Small intestine (tissue), 7 donors: Measurements from ENCODE around the gene RSF1. TPM values are rescaled to one million over a fixed set of nuclear protein-coding genes. Genes with fewer than 3 reads are reported as not detected.
A peak's percentile ranks its signal among the peaks of the same experiment; 100 is the strongest.

Experiments used
- DNase-seq, 2 donors: peaks; one replicate each; pipeline versions ENCODE4 v3.0.0 to v3.0.0-alpha.2; 2013
- FAIRE-seq: peaks from 2 replicates; lab custom pipeline; 2012; peaks lifted over from hg19 to GRCh38; lab: Jason Lieb, UNC
- H3K27ac ChIP-seq, 3 donors: one replicate each; pipeline ENCODE4 v1.5.1; 2013; ENCODE audit warnings: low read length in 2 of 3, mild to moderate bottlenecking in 2 of 3, control low read depth in 1 of 3, inconsistent platforms in 1 of 3, low read depth in 1 of 3, moderate library complexity in 1 of 3
- H3K27me3 ChIP-seq, 3 donors: one replicate each; pipeline ENCODE4 v1.6.1; 2013; ENCODE audit warnings: low read length in 3 of 3, inconsistent platforms in 1 of 3; ENCODE audit not compliant: control insufficient read depth in 3 of 3, insufficient read depth in 3 of 3
- H3K36me3 ChIP-seq, 3 donors: one replicate each; pipeline ENCODE4 v1.6.1; 2013; ENCODE audit warnings: low read length in 3 of 3, inconsistent platforms in 1 of 3, low read depth in 1 of 3, mild to moderate bottlenecking in 1 of 3, moderate library complexity in 1 of 3; ENCODE audit not compliant: control insufficient read depth in 3 of 3, insufficient read depth in 2 of 3
- H3K4me1 ChIP-seq, 3 donors: one replicate each; pipeline ENCODE4 v1.6.1; 2013; ENCODE audit warnings: low read length in 2 of 3, inconsistent platforms in 1 of 3, low read depth in 1 of 3, mild to moderate bottlenecking in 1 of 3, moderate library complexity in 1 of 3; ENCODE audit not compliant: control insufficient read depth in 3 of 3, insufficient read depth in 2 of 3
- H3K4me3 ChIP-seq, 3 donors: one replicate each; pipeline ENCODE4 v1.5.1; 2013; ENCODE audit warnings: low read length in 3 of 3, control low read depth in 1 of 3, inconsistent platforms in 1 of 3, low read depth in 1 of 3, mild to moderate bottlenecking in 1 of 3, moderate library complexity in 1 of 3
- H3K9me3 ChIP-seq, 2 donors: one replicate each; pipeline ENCODE4 v1.6.1; 2013; ENCODE audit warnings: low read depth in 1 of 2, low read length in 1 of 2; ENCODE audit not compliant: control insufficient read depth in 2 of 2, insufficient read depth in 1 of 2
- WGBS, 3 donors: extraction: QIAGEN DNeasy Blood & Tissue Kit; methylation state at CpG; one replicate each; pipeline ENCODE4 v1.1.7; 2013; 5-methylcytosine and 5-hydroxymethylcytosine counted together
- polyA plus RNA-seq, 4 donors: library from polyadenylated mRNA; stranded (reverse) in 3 of 4; unstranded in 1 of 4; fragments of 200-250 nt in 3 of 4; fragments of 120-200 nt in 1 of 4; gene quantifications; one replicate each; pipeline versions ENCODE4 v1.2.1 to v1.2.3, GENCODE V29; 2013
- donor health status: healthy with polysubstance abuse.
- donor health status: control.
- donor health status: control.
- donor health status: Bipolar disorder and iron deficiency.
- donor health status: healthy.

RSF1 gene
- polyA plus RNA-seq, 4 donors: 9.8 to 28.5 (median 12.1) TPM

- Histone ChIP-seq H3K27ac (no peak overlapping the region), H3K4me3 (no peak overlapping the region), H3K27me3 (no peaks in the 10 kb centered on the region), H3K4me1 (no peaks in the 10 kb centered on the region), H3K36me3 (peaks cover 0 to 11% (median 0%) of the 10 kb centered on the region in 3 donors), H3K9me3 (no peaks in the 10 kb centered on the region)
- DNase-seq: peak in 1 of 2 donors; percentile 20
- FAIRE-seq: no peak
These were observed 40.6 kb downstream of the RSF1 start for GRCh38 chr11:77779935-77780334.

- Histone ChIP-seq H3K9me3 (no peaks in the 10 kb centered on the region), H3K4me1 (no peaks in the 10 kb centered on the region), H3K27ac (no peak overlapping the region), H3K27me3 (no peaks in the 10 kb centered on the region), H3K36me3 (peaks cover 0 to 14% (median 0%) of the 10 kb centered on the region in 3 donors), H3K4me3 (no peak overlapping the region)
- WGBS, 3 donors: 37 to 46% (median 38%) methylated on average over 1 of the region's 1 CpG
- DNase-seq: no peak
- no peak for FAIRE-seq
These were observed 42.0 kb downstream of the RSF1 start for GRCh38 chr11:77778549-77778948.

GRCh38 chr11:77778118-77778517 is 42.4 kb downstream of the RSF1 start:
- no peak overlapping the region for H3K4me3 ChIP-seq
- WGBS, 3 donors: 90 to 100% (median 100%) methylated on average over 1 of the region's 1 CpG
- no peaks in the 10 kb centered on the region for H3K4me1 ChIP-seq
- H3K27me3 ChIP-seq: no peaks in the 10 kb centered on the region
- H3K36me3 ChIP-seq: peaks cover 0 to 14% (median 0%) of the 10 kb centered on the region in 3 donors
- no peaks in the 10 kb centered on the region for H3K9me3 ChIP-seq
- FAIRE-seq (no peak), DNase-seq (no peak)
- no peak overlapping the region for H3K27ac ChIP-seq

- FAIRE-seq (no peak), DNase-seq (peak in 1 of 2 donors; percentile 33)
These were observed 44.1 kb downstream of the RSF1 start for GRCh38 chr11:77776455-77776854.

GRCh38 chr11:77775936-77776335 is 44.6 kb downstream of the RSF1 start:
- DNase-seq (no peak), FAIRE-seq (no peak)

More at GRCh38 chr11:77776455-77776854, 44.1 kb downstream of the RSF1 start:
- Histone ChIP-seq H3K27ac (no peak overlapping the region), H3K27me3 (no peaks in the 10 kb centered on the region), H3K9me3 (no peaks in the 10 kb centered on the region), H3K4me3 (no peak overlapping the region), H3K4me1 (no peaks in the 10 kb centered on the region), H3K36me3 (peaks cover 0 to 10% (median 0%) of the 10 kb centered on the region in 3 donors)
- WGBS, 3 donors: 64 to 87% (median 73%) methylated on average over 1 of the region's 1 CpG

GRCh38 chr11:77771135-77771534 is 49.4 kb downstream of the RSF1 start:
- WGBS, 3 donors: 50 to 58% (median 55%) methylated on average over 4 of the region's 4 CpGs
- Histone ChIP-seq H3K27me3 (no peaks in the 10 kb centered on the region), H3K36me3 (peaks cover 0 to 10% (median 0%) of the 10 kb centered on the region in 3 donors), H3K4me1 (peaks cover 0 to 4% (median 2%) of the 10 kb centered on the region in 3 donors), H3K9me3 (no peaks in the 10 kb centered on the region), H3K27ac (no peak overlapping the region), H3K4me3 (no peak overlapping the region)
- DNase-seq: peak in 1 of 2 donors; percentile 18
- FAIRE-seq: no peak

More at GRCh38 chr11:77775936-77776335, 44.6 kb downstream of the RSF1 start:
- WGBS, 3 donors: 61 to 73% (median 72%) methylated on average over 2 of the region's 2 CpGs
- Histone ChIP-seq H3K27ac (no peak overlapping the region), H3K4me1 (peaks cover 0 to 4% (median 2%) of the 10 kb centered on the region in 3 donors), H3K9me3 (no peaks in the 10 kb centered on the region), H3K27me3 (no peaks in the 10 kb centered on the region), H3K36me3 (peaks cover 0 to 10% (median 0%) of the 10 kb centered on the region in 3 donors), H3K4me3 (no peak overlapping the region)

- Histone ChIP-seq H3K9me3 (no peaks in the 10 kb centered on the region), H3K27ac (no peak overlapping the region), H3K36me3 (peaks cover 0 to 6% (median 0%) of the 10 kb centered on the region in 3 donors), H3K4me3 (no peak overlapping the region), H3K27me3 (no peaks in the 10 kb centered on the region), H3K4me1 (peaks cover 0 to 4% (median 2%) of the 10 kb centered on the region in 3 donors)
- FAIRE-seq (no peak), DNase-seq (no peak)
These were observed 49.9 kb downstream of the RSF1 start for GRCh38 chr11:77770629-77771028.

GRCh38 chr11:77762426-77762825 is 58.1 kb downstream of the RSF1 start:
- Histone ChIP-seq H3K27ac (no peak overlapping the region), H3K36me3 (peaks cover 0 to 14% (median 5%) of the 10 kb centered on the region in 3 donors), H3K9me3 (no peaks in the 10 kb centered on the region), H3K4me1 (no peaks in the 10 kb centered on the region), H3K4me3 (no peak overlapping the region), H3K27me3 (no peaks in the 10 kb centered on the region)
- FAIRE-seq (no peak), DNase-seq (no peak)

GRCh38 chr11:77761491-77761890 is 59.0 kb downstream of the RSF1 start:
- no peaks in the 10 kb centered on the region for H3K4me1 ChIP-seq
- no peaks in the 10 kb centered on the region for H3K9me3 ChIP-seq
- no peaks in the 10 kb centered on the region for H3K27me3 ChIP-seq
- FAIRE-seq (no peak), DNase-seq (no peak)
- WGBS, 3 donors: 94 to 97% (median 95%) methylated on average over 3 of the region's 3 CpGs
- H3K36me3 ChIP-seq: peaks cover 0 to 14% (median 5%) of the 10 kb centered on the region in 3 donors
- no peak overlapping the region for H3K4me3 ChIP-seq
- H3K27ac ChIP-seq: no peak overlapping the region
